ENCODE measurements around the gene IL3. TPM values are rescaled to one million over a fixed set of nuclear protein-coding genes. Genes with fewer than 3 reads are reported as not detected.

IL3 gene
- total RNA-seq, 1 experiment from 2014 or later, result not detected

- TF ChIP-seq EZH2 (IDR thresholded peaks at IDR 0.05; ENCODE audit: borderline replicate concordance, low read depth, low read length, poor library complexity, severe bottlenecking), result no peak
- no peak for TF ChIP-seq CTCF (conservative IDR thresholded peaks at IDR 0.05; ENCODE audit: low read depth, low read length)
- intact Hi-C loops (cut with micrococcal nuclease; ENCODE audit: unreplicated experiment), result no loop called here
- Histone ChIP-seq H3K4me1 (ENCODE audit: insufficient read depth, low read length, poor library complexity, severe bottlenecking) (no peaks in the 10 kb centered on the region), H3K27me3 (replicated peaks; ENCODE audit: insufficient read depth, low read depth, low read length, poor library complexity) (no peaks in the 10 kb centered on the region), H3K9me3 (ENCODE audit: low read depth, low read length, poor library complexity, severe bottlenecking) (no peaks in the 10 kb centered on the region), H3K27ac (ENCODE audit: low read depth, low read length, poor library complexity, severe bottlenecking) (no peak overlapping the region), H3K36me3 (ENCODE audit: insufficient read depth, low read length, poor library complexity, severe bottlenecking) (no peaks in the 10 kb centered on the region), H3K4me3 (ENCODE audit: low read depth, low read length, poor library complexity, severe bottlenecking) (no peak overlapping the region)
- no peak for DNase-seq (ENCODE audit: low spot score)
- BruUV-seq (replicated peaks), result no TSS peak
- ChIA-PET POLR2A (ENCODE audit: low non-redundant PET) (no interaction called here), CTCF (no interaction called here)
Observed at GRCh38 chr5:132054031-132054696, 6.3 kb upstream of the IL3 start.

- intact Hi-C loops (cut with micrococcal nuclease; ENCODE audit: unreplicated experiment), result no loop called here
- H3K36me3 ChIP-seq (ENCODE audit: insufficient read depth, low read length, poor library complexity, severe bottlenecking), result no peaks in the 10 kb centered on the region
Observed at GRCh38 chr5:132054697-132055440, 5.6 kb upstream of the IL3 start.

DNA sequence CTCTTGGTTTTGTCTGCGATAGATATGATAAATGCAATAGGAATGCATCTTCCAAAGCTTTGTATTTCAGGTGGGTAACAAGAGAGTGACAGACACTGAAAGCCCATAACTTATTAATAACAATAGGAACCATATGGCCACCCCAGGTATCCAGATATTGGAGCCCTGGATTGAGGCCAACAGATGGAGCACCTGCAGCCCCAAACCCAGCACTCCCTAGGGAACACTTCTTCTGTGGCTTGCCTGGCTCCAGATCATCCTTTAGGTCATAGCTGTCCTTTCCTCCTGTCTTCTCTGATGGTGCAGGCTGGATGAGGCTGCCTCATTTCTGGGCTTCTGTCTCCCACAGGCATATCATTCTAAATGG lies 5.0 kb upstream of the IL3 start:
- no peak for DNase-seq (ENCODE audit: low spot score)
- no peaks in the 10 kb centered on the region for H3K9me3 ChIP-seq (ENCODE audit: low read depth, low read length, poor library complexity, severe bottlenecking)
- intact Hi-C loops (cut with micrococcal nuclease; ENCODE audit: unreplicated experiment), result no loop called here
- no peaks in the 10 kb centered on the region for H3K4me1 ChIP-seq (ENCODE audit: insufficient read depth, low read length, poor library complexity, severe bottlenecking)
- H3K4me3 ChIP-seq (ENCODE audit: low read depth, low read length, poor library complexity, severe bottlenecking), result no peak overlapping the region
- CTCF ChIA-PET, result no interaction called here
- POLR2A ChIA-PET (ENCODE audit: low non-redundant PET), result no interaction called here
- no peak for TF ChIP-seq EZH2 (IDR thresholded peaks at IDR 0.05; ENCODE audit: borderline replicate concordance, low read depth, low read length, poor library complexity, severe bottlenecking)
- no peak for TF ChIP-seq CTCF (conservative IDR thresholded peaks at IDR 0.05; ENCODE audit: low read depth, low read length)
- H3K27ac ChIP-seq (ENCODE audit: low read depth, low read length, poor library complexity, severe bottlenecking), result no peak overlapping the region
- H3K27me3 ChIP-seq (replicated peaks; ENCODE audit: insufficient read depth, low read depth, low read length, poor library complexity), result no peaks in the 10 kb centered on the region
- BruUV-seq (replicated peaks), result no TSS peak
- H3K36me3 ChIP-seq (ENCODE audit: insufficient read depth, low read length, poor library complexity, severe bottlenecking), result no peaks in the 10 kb centered on the region

More at GRCh38 chr5:132054697-132055440, 5.6 kb upstream of the IL3 start:
- no peak for TF ChIP-seq EZH2 (IDR thresholded peaks at IDR 0.05; ENCODE audit: borderline replicate concordance, low read depth, low read length, poor library complexity, severe bottlenecking)
- TF ChIP-seq CTCF (conservative IDR thresholded peaks at IDR 0.05; ENCODE audit: low read depth, low read length), result no peak
- no peaks in the 10 kb centered on the region for H3K4me1 ChIP-seq (ENCODE audit: insufficient read depth, low read length, poor library complexity, severe bottlenecking)
- H3K27me3 ChIP-seq (replicated peaks; ENCODE audit: insufficient read depth, low read depth, low read length, poor library complexity), result no peaks in the 10 kb centered on the region
- H3K4me3 ChIP-seq (ENCODE audit: low read depth, low read length, poor library complexity, severe bottlenecking), result no peak overlapping the region
- BruUV-seq (replicated peaks), result no TSS peak
- ChIA-PET CTCF (no interaction called here), POLR2A (ENCODE audit: low non-redundant PET) (no interaction called here)
- DNase-seq (ENCODE audit: low spot score), result no peak
- no peaks in the 10 kb centered on the region for H3K9me3 ChIP-seq (ENCODE audit: low read depth, low read length, poor library complexity, severe bottlenecking)
- H3K27ac ChIP-seq (ENCODE audit: low read depth, low read length, poor library complexity, severe bottlenecking), result no peak overlapping the region

Measured in A673 (cell line).